ENCODE results near the gene EGLN1.

GRCh38 chr1:231332761-231333160 is 89.3 kb downstream of the EGLN1 start:
- TF ChIP-seq POLR2A (IDR thresholded peaks at IDR 0.05) = no peak
- no peak for TF ChIP-seq CTCF (IDR thresholded peaks at IDR 0.05)
- no peak for TF ChIP-seq POLR2AphosphoS5 (IDR thresholded peaks at IDR 0.05)
- TF ChIP-seq EP300 (IDR thresholded peaks at IDR 0.05) = no peak

Measured in gastroesophageal sphincter (tissue), 3 donors.